ENCODE data around the gene NUAK2.
"Not testable (repeated sequence)": the region's sequence is repeated elsewhere in the genome, so short reads cannot be mapped to it uniquely, and the experiment has no call there.

NUAK2 gene

DNA sequence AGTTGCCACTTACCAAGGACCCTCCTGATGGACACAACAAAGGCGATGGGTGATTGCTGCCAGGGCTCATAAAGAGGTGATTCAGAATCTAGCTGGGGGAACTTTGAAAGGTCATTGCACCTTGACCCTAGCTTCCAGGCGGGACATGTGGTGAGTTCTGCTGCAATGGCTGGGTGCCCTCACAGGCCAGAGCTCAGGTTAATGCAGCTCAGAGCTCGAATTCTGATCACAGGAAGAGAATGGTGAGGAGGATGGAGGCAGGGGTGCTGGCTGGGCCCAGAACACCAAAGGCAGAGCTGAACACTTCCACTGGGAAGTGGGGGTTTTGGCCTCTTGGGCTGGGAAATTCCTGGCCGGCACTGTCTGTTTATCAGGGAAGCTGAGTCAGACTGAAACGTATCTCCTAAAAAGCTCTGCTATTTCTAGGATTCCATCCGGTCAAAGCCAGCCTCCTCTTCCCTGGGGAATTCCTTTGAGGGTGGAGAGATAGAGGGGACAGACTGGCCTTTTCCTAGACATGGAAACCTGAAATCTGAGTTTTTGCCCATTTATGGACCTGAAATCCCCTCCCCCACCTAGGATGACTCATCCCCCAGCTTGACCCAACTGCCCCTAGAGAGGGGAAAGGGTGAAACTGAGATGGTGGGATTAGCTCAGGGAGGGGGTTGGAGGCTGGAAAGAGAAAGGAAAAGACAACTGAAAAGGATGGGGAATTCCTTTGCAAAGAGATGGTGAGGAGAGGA lies 27.2 kb downstream of the NUAK2 start:
- DNase-seq: no peak

DNA sequence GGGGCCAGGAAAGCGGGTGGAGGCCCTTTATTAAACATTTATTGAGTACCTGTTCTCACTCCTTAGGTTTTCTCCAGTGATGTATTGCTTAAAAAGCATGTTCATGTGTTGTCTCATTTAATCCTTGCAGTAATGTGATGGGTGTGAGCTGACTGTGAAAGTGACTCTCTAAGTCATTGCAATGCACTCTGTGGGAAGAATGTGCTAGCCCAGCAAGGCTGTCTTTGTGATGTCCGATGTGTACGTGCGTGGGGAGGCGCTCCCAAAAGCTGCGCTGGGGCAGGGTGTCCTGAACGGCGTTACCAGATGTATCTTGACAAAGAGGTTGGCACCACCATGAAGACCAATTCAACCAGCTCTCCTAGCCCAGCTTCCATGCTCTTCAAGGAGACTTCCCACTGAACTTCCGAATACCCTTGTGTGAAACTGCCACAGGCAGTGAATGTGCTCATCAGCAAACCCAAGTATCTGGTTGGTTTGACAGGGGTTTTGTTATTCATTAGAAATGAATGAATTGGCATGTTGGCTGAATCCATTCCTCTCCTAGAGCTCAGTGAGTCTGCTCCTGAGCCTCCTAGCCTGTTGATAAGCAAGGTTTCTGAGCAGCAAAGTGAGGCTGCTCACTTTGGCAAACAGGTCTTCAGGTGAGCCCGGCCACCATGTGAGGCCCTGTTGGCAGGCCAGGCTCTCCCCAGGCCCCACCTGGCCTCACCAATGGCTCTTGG lies 28.0 kb downstream of the NUAK2 start:
- no peak for DNase-seq

GRCh38 chr1:205291596-205291995 lies 29.9 kb downstream of the NUAK2 start:
- peak; percentile 68 for DNase-seq

- DNase-seq: peak; percentile 94
These were observed 33.6 kb downstream of the NUAK2 start for GRCh38 chr1:205287767-205288559.

- no peak for DNase-seq
These were observed 34.5 kb downstream of the NUAK2 start for GRCh38 chr1:205287076-205287475.

- peak; percentile 74 for DNase-seq
These were observed 35.1 kb downstream of the NUAK2 start for GRCh38 chr1:205286335-205286950.

DNA sequence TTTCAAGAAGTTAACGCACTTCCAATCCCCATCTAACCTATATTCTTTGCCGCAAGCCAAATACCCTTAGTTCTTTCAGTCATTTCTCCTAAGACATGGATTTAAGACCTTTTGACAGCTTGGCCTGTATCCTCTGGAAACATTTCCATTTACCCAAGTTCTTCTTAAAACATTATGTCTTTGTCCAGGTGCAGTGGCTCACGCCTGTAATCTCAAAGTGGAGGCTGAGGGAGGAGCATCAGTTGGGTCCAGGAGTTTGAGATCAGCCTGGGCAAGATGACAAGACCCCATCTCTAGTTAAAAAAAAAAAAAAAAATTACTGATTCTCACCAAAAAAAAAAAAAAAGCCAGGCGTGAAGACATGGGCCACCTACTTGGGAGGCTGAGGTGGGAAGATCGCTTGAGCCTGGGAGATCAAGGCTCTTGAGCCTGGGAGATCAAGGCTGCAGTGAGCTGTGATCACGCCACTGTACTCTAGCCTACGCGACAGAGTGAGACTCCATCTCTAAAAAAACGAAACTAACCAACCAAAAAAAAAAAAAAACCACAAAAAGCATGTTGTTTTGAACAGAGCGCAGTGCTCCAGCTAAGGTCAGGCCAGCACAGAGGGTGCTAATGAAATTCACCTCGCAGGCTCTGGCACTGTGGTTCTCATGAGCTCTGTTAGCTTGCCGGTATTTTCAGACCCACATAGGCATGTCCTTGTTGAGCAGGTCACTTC lies 36.0 kb downstream of the NUAK2 start:
- peak; percentile 69 for DNase-seq

- DNase-seq: peak; percentile 94
These were observed 37.0 kb downstream of the NUAK2 start for GRCh38 chr1:205284420-205285144.

DNA sequence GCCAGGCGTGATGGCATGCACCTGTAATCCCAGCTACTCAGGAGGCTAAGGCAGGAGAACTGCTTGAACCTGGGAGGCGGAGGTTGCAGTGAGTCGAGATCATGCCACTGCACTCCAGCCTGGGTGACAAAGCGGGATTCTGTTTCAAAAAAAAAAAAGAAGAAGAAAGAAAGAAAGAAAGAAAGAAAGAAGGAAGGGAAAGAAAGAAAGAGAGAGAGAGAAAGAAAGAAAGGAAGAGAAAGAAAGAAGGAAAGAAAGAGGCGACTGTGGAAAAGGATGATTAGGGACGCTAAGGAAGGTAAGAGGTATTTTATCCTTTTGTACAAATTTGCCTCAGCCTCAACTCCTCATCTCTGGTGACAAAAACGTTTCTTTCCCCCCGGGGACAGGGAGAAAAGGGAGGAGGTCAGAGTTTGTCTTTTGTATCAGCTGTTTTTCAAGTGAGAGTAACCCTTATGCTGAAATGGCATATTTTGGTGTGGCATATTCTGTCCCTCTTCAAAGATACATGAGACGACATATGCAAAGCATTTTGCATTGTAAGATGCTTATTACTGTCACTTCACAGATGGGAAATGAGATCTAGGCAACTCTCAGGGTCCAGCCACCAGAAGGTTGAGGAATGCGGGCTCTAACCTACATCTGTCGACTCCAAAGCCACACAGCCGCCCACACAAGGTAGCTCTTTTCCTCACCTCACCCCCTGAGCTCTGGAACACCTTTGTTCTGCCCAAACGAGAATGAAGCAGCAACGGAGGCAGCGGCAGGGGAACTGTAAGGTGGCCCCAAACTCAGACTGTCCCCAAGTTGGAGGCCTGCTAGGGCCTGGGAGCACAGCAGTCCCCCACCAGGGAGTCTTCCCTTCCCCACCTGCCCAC lies 38.0 kb downstream of the NUAK2 start:
- DNase-seq: no peak

DNA sequence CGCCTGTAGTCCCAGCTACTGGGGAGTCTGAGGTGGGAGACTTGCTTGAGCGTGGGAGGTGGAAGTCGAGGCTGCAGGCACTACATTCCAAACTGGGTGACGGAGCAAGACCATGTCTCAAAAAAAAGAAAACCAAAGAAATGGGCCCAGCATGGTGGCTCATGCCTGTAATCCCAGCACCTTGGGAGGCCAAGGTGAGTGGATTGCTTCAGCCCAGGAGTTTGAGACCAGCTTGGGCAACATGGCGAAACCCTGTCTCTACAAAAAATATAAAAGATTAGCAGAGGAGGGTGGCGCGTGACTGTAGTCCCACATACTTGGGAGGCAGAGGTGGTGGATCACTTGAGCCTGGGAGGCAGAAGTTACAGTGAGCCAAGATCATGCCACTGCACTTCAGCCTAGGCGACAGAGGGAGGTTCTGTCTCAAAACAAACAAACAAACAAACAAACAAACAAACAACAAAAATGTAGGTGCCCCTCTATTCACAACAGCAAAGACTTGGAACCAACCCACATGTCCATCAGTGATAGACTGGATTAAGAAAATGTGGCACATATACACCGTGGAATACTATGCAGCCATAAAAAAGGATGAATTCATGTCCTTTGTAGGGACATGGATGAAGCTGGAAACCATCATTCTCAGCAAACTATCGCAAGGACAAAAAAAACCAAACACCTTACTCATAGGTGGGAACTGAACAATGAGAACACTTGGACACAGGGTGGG lies 40.7 kb downstream of the NUAK2 start:
- not testable (repeated sequence) for DNase-seq

GRCh38 chr1:205279986-205280385 lies 41.6 kb downstream of the NUAK2 start:
- peak; percentile 52 for DNase-seq

- no peak for DNase-seq
These were observed 44.9 kb downstream of the NUAK2 start for GRCh38 chr1:205276689-205277065.

DNA sequence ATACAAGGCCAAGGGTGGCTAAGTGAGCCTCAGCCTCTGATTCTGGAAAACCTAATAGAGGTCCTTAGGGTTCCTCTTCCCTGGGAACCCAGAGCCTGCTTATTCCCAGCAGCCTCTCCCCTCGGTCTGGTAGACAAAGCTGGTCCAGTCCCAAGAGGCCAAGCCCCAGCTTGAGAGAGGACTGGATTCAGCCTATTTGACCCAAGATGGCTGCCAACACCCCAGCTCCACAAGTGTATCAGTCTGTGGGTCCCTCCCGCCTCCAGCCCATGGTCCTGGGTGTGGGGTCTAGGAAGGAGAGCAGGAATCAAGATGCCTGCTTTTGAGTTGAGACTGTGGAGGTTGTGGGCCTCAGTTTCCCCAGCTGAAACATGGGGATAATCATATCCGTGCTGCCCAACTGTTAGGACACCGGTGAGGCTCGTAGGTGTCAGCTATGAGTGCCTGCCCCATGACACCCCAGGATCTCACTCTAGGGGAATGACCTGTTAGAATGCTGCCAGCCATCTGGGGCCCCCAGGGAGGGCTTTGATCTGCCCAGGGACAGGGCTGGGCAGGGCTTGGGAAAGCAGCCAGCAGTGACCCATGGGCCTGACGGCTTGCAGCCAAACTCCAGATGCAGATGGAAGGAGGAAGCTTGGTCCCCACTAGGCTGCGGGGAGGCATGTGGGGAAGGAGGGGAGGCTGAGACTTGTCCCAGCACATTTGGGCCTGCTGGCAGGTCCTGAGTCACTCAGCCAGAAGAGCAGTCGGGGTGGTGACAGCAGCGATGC lies 45.4 kb downstream of the NUAK2 start:
- DNase-seq: no peak

DNA sequence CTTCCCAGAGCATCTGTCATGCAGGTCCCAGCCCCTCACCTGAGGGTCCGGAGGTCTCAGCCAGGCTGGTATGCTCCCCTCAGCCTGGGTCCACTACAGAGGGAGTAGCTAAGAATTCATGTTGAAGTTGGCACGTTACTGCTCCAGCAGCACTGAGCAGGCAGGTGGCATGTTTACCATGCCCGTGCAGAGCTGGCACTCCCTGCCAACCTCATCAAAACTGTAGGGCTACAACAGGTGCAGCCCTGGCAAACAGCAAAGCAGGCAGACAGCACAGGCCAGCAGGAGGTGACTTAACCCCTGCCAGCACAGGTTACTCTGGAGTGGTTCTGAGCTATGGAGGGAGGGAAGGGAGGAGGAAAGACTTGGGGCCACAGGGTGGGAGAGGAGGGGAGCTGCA lies 46.4 kb downstream of the NUAK2 start:
- DNase-seq: peak; percentile 61

DNA sequence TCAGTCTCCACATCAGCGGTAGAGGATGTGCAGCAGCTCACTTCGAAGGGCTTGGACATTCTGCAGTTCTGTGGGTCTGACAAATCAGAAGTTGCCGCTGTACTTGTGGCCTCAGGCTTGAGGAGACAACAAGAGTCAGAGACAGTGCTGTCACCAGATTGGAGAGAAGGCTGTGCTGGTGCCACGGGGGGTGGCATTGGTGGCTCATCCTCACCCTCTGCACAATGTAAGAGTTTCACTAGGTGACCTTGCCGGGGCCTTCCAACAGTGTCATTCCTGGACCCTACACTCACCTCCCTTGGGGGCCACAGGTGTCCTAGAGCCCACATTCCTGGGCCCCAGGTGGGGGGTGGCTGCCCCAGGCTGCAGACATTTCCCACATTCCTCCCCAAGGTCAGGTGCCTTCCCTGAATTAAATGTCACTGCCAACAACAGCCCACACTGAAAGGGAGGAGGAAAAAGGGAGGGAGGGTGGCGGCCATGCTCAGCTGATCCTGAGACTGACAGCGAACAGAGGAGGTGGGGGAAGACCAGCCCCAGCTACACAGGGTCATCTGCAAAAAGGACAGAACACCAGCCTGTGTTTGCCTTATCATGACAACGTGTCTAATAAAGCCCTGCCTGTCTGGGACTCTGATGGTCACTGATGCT lies 47.4 kb downstream of the NUAK2 start:
- no peak for DNase-seq

- DNase-seq: peak; percentile 83
These were observed 48.0 kb downstream of the NUAK2 start for GRCh38 chr1:205273551-205273982.

- no peak for DNase-seq
These were observed 49.0 kb downstream of the NUAK2 start for GRCh38 chr1:205272536-205272935.

GRCh38 chr1:205271745-205272144 lies 49.8 kb downstream of the NUAK2 start:
- no peak for DNase-seq

DNA sequence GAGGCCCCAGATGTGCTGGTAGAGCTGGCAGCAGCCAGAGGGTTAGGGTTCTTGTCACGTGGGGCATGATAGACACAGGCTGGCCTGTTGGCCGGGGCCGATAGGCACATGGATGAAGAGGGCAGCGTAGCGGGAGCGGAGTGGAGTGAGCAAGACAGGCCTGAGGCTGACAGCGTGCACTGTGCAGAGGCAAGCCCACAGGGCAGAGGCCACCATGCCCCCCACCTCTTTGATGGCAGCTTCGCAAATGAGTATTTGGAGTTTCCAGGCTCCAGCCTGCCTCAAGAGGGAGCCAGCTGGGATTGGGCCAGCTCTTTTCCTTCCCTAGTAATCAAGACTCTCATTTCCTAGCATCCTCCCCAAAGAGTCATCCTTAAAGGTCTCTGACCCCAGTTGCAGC lies 50.3 kb downstream of the NUAK2 start:
- no peak for DNase-seq

Data from CD4-positive, alpha-beta T cell treated with Interleukin-15 for 1 hour (primary cell).